SK-N-MC (cell line): Measurements from ENCODE around the gene EFCAB12.

ENCODE experiments used
- EZH2 ChIP-seq: fragments of 200-600 bp; sonication (generic); IDR thresholded peaks from one replicate; pipeline ENCODE4 v1.6.1; 2017; ENCODE audit warnings: antibody characterized with exemption
- FOXP2 ChIP-seq: optimal IDR thresholded peaks from 2 replicates; pipeline ENCODE3; 2011; ENCODE audit warnings: mild to moderate bottlenecking, moderate library complexity; ENCODE audit not compliant: insufficient read depth; ENCODE audit errors: extremely low read length, control extremely low read depth
- POLR2AphosphoS5 ChIP-seq: IDR thresholded peaks from 2 replicates; pipeline ENCODE4 v1.6.1; 2012; ENCODE audit warnings: mild to moderate bottlenecking, low read depth, low read length, borderline replicate concordance

DNA sequence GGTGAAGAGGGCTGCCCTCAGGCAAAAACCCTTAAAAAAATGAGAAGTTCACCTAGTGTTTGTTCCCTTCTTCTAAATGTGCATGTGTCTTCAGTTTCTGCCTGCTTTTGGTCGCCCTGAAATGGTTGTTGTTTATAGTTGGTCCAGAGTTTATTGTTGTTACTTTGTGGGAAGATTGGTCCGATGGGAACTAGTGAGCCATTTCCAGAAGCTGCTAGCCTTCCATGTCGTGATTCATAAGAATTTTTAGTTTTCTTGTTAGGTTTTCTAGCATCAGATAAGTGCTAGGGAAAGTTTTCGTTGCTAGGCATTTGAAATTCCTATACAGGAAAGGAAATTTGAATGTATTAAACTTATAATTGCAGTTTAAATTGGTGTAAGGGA, 45.3 kb upstream of the EFCAB12 start:
- TF ChIP-seq EZH2: no peak
- no peak for TF ChIP-seq POLR2AphosphoS5
- TF ChIP-seq FOXP2: no peak
